ENCODE data around the gene GAREM1. TPM values are rescaled to one million over a fixed set of nuclear protein-coding genes. Genes with fewer than 3 reads are reported as not detected.
"Not testable (repeated sequence)": the region's sequence is repeated elsewhere in the genome, so short reads cannot be mapped to it uniquely, and the experiment has no call there.

Gene GAREM1
- total RNA-seq, 1 donor from 2014 or later = 7.7 TPM

DNA sequence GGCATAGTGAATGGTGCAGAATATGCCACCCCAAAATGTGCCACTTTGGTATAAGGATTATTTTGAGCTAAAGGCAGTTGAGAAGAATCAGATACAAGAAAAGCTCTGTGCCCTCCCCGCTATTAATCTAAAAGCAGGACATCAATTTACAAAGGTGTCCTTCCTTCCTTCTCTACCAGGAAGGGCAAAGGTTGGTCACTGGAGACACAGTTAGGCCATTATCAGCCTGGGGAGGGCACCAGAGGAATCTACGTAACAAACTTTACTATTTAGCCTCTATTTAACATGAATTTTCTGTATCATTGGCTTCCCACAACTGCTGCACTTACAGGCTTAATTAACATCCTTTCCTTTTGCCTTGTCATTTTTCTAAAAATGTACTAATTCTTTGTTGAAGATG, 228.3 kb downstream of the GAREM1 start:
- no peak overlapping the region for H3K4me3 Mint-ChIP-seq (ENCODE audit: unreplicated experiment)
- no peak overlapping the region for H3K27ac Mint-ChIP-seq (ENCODE audit: unreplicated experiment)
- H3K9me3 Mint-ChIP-seq (ENCODE audit: low read depth) = no peaks in the 10 kb centered on the region
- peaks cover 13% of the 10 kb centered on the region for H3K27me3 Mint-ChIP-seq (ENCODE audit: low read depth)
- H3K4me1 Mint-ChIP-seq (ENCODE audit: low read depth) = no peaks in the 10 kb centered on the region
- no peak for DNase-seq (ENCODE audit: low spot score)
- TF ChIP-seq CTCF (IDR thresholded peaks at IDR 0.05) = no peak
- H3K36me3 Mint-ChIP-seq (ENCODE audit: low read depth) = no peaks in the 10 kb centered on the region

DNA sequence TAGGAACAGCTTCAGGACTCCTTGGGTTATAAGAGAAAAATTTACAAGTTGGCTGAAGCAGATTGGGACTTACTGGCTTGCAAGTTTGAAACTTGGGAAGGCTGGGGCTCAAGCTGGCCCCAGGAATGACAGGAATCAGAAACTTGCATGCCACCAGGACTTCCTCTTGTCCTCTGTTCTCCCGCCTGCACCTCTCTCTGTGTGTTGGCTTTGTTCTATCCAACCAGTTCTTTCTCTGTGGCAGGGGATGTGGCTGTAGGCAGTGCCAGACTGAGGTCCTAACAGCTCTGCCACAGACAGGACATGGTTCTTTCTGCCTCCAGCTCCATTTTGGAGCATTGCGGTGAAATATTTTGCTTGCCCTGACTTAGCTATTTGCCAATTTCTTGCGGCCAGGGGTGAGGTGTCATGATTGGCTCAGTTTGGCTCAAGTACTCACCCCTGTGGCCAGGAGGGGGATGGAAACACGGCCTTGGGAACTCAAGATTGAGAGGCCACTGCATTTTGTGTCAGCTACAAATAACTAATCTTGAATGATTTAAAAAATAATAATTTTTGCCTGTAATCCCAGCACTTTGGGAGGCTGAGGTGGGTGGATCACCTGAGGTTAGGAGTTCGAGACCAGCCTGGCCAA, 231.9 kb downstream of the GAREM1 start:
- Mint-ChIP-seq H3K9me3 (ENCODE audit: low read depth) (peaks cover 4% of the 10 kb centered on the region), H3K27ac (ENCODE audit: unreplicated experiment) (no peak overlapping the region), H3K4me1 (ENCODE audit: low read depth) (no peaks in the 10 kb centered on the region), H3K36me3 (ENCODE audit: low read depth) (no peaks in the 10 kb centered on the region), H3K27me3 (ENCODE audit: low read depth) (peaks cover 9% of the 10 kb centered on the region), H3K4me3 (ENCODE audit: unreplicated experiment) (no peak overlapping the region)
- no peak for TF ChIP-seq CTCF (IDR thresholded peaks at IDR 0.05)
- no peak for DNase-seq (ENCODE audit: low spot score)

DNA sequence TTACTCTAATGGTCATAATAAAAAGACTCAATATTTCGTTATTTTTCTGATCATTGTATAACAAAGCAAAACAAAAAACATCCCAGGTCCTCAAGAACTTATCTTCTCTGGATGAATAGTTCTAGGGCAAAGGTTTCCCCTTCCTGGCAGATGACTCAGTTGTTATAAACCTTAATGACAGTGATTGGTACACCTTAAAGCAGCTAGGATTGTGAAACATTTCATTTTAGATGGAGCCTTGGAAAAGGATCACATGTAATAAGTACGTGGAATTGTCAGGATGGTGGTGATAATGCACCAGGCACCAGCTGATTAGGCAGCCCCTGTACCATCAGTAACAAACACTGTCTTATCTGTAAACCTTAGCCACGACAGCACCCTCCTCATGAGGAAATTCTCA, 233.6 kb downstream of the GAREM1 start:
- TF ChIP-seq CTCF (IDR thresholded peaks at IDR 0.05) = no peak
- no peak overlapping the region for H3K27ac Mint-ChIP-seq (ENCODE audit: unreplicated experiment)
- peaks cover 5% of the 10 kb centered on the region for H3K9me3 Mint-ChIP-seq (ENCODE audit: low read depth)
- DNase-seq (ENCODE audit: low spot score) = no peak
- H3K4me1 Mint-ChIP-seq (ENCODE audit: low read depth) = no peaks in the 10 kb centered on the region
- H3K4me3 Mint-ChIP-seq (ENCODE audit: unreplicated experiment) = no peak overlapping the region
- H3K27me3 Mint-ChIP-seq (ENCODE audit: low read depth) = peaks cover 9% of the 10 kb centered on the region
- H3K36me3 Mint-ChIP-seq (ENCODE audit: low read depth) = no peaks in the 10 kb centered on the region

GRCh38 chr18:32233348-32233747, 237.3 kb downstream of the GAREM1 start:
- H3K4me3 Mint-ChIP-seq (ENCODE audit: unreplicated experiment); H3K27ac Mint-ChIP-seq (ENCODE audit: unreplicated experiment); H3K9me3 Mint-ChIP-seq (ENCODE audit: low read depth): not testable (repeated sequence)

GRCh38 chr18:32219431-32220018, 251.2 kb downstream of the GAREM1 start:
- H3K4me3 Mint-ChIP-seq (ENCODE audit: unreplicated experiment) = no peak overlapping the region
- no peak for DNase-seq (ENCODE audit: low spot score)
- no peak for TF ChIP-seq CTCF (IDR thresholded peaks at IDR 0.05)
- peaks cover 2% of the 10 kb centered on the region for H3K27me3 Mint-ChIP-seq (ENCODE audit: low read depth)
- no peak overlapping the region for H3K27ac Mint-ChIP-seq (ENCODE audit: unreplicated experiment)
- H3K36me3 Mint-ChIP-seq (ENCODE audit: low read depth) = no peaks in the 10 kb centered on the region
- H3K9me3 Mint-ChIP-seq (ENCODE audit: low read depth) = peaks cover 4% of the 10 kb centered on the region
- no peaks in the 10 kb centered on the region for H3K4me1 Mint-ChIP-seq (ENCODE audit: low read depth)

More at GRCh38 chr18:32233348-32233747, 237.3 kb downstream of the GAREM1 start:
- not testable (repeated sequence) for H3K4me1 Mint-ChIP-seq (ENCODE audit: low read depth); DNase-seq (ENCODE audit: low spot score); H3K36me3 Mint-ChIP-seq (ENCODE audit: low read depth); H3K27me3 Mint-ChIP-seq (ENCODE audit: low read depth)

- Mint-ChIP-seq H3K4me1 (ENCODE audit: low read depth) (no peaks in the 10 kb centered on the region), H3K36me3 (ENCODE audit: low read depth) (no peaks in the 10 kb centered on the region), H3K27me3 (ENCODE audit: low read depth) (peaks cover 2% of the 10 kb centered on the region), H3K27ac (ENCODE audit: unreplicated experiment) (no peak overlapping the region), H3K4me3 (ENCODE audit: unreplicated experiment) (no peak overlapping the region), H3K9me3 (ENCODE audit: low read depth) (no peaks in the 10 kb centered on the region)
- DNase-seq (ENCODE audit: low spot score) = no peak
- TF ChIP-seq CTCF (IDR thresholded peaks at IDR 0.05) = no peak
These were observed 254.3 kb downstream of the GAREM1 start for GRCh38 chr18:32216390-32216789.

All from chondrocyte (in vitro differentiated cells).